SU-DHL-6 (cell line): Measurements from ENCODE around the gene ADSL.

Source experiments
- EZH2phosphoT487 ChIP-seq: fragments of 200-600 bp; sonication (generic), shearing (Covaris generic); conservative IDR thresholded peaks from 2 replicates; pipeline ENCODE4 v1.6.1; 2018; ENCODE audit warnings: mild to moderate bottlenecking, antibody characterized with exemption, low read length, moderate library complexity, mixed read lengths
- TF ChIP-seq, protein P1 (sequence below): fragments of 200-600 bp; sonication (generic); IDR thresholded peaks from one replicate; pipeline ENCODE4 v1.5.1; 2017; ENCODE audit warnings: antibody characterized with exemption, mild to moderate bottlenecking, low read length, moderate library complexity; ENCODE audit not compliant: insufficient read depth, poor library complexity, severe bottlenecking

DNA sequence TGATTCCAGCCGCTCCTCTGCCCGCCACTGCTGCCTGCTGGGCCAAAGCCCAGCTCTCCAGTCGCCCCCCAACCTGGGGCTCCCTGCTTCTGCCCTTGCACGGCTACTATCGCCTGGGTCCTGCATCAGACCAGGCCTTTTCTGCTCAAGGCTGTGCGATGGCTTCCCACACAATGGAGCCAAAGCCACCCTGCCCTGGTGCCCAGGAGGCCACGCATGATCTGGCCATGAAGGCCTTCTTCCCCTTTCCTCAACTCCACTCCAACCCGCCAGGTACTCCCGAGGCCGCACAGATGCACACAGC is 69.9 kb downstream of the ADSL start:
- TF ChIP-seq, protein P1, sequence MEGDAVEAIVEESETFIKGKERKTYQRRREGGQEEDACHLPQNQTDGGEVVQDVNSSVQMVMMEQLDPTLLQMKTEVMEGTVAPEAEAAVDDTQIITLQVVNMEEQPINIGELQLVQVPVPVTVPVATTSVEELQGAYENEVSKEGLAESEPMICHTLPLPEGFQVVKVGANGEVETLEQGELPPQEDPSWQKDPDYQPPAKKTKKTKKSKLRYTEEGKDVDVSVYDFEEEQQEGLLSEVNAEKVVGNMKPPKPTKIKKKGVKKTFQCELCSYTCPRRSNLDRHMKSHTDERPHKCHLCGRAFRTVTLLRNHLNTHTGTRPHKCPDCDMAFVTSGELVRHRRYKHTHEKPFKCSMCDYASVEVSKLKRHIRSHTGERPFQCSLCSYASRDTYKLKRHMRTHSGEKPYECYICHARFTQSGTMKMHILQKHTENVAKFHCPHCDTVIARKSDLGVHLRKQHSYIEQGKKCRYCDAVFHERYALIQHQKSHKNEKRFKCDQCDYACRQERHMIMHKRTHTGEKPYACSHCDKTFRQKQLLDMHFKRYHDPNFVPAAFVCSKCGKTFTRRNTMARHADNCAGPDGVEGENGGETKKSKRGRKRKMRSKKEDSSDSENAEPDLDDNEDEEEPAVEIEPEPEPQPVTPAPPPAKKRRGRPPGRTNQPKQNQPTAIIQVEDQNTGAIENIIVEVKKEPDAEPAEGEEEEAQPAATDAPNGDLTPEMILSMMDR, result no peak
- TF ChIP-seq EZH2phosphoT487, result no peak
